Activated CD8-positive, alpha-beta memory T cell treated with anti-CD3 and anti-CD28 coated beads for 24 hours (primary cell): Measurements from ENCODE around the gene ESPN.
"Not testable (repeated sequence)": the region's sequence is repeated elsewhere in the genome, so short reads cannot be mapped to it uniquely, and the experiment has no call there.

Experiments used
- DNase-seq: peaks from one replicate; pipeline ENCODE4 v3.0.0-alpha.2; 2020

Gene ESPN

DNA sequence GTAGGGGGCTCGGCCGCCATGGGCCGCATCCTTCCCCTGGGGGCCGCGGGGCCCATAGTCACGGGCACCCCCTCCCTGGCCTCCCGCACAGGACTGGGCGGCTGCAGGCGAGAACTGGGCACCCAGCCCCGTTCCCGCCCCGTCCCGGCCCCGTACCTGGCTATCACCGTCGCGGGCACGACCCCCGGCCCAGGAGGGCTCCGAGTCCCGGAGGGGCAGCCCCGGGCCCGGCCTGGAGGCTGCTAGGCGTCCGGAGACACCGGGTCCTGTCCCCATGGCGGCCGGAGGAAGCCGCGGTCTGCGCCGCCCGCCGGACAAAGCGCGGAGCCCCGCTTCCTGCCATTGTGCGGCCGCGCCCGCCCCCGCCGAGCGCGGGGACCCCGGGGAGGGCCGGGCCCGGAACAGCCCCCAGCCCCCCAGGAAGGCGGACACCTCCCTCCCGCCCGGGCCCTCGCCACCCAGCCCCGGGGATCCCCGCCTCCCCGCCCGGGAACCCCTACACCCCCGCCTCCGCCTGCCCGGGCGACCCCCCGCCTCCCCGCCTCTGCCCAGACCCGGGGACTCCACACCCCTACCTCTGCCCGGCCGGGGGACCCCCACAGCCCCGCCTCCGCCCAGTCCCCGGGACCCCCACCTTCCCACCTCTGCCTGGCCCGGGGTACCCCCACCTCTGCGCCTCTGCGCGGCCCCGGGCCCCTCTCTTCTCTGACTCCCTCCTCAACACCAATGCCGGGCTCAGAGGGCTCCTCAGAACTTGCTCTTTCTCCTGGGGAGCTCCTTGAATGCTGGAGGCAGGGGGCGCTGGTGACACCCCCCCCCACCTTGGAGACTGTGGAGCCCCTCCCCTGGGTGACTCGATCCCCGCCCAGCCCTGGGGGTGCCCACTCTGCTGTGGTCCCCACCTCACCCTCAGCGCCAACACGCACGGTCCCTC is 60.9 kb downstream of the ESPN start:
- DNase-seq, result no peak

DNA sequence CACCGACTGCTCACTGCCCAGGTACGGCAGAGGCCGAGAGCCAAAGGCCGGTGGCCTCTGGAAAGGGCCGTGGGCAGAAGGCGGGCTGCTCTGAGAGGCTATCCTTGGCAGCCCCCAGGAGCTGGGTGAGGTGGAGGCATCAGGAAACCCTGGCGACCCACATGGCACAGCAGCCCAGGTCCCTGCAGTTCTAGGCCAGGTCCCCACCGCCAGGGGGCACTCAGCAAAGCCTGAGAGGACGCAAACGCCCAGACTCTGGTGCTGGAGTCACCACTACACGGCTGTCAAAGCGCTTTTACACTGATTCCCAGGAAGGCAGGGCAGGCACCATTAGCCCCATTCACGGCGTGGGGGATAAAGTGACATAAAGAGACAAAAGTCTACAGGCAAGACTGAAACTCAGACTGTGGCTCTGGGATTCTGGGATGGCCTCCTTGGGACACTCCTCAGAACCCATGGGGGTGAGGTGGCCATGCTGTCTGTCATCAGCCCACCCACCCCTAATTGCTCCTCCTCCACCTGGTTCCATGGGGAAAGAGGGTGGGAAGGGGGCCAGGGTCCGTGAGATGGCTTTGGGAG is 61.9 kb downstream of the ESPN start:
- peak; percentile 94 for DNase-seq

DNA sequence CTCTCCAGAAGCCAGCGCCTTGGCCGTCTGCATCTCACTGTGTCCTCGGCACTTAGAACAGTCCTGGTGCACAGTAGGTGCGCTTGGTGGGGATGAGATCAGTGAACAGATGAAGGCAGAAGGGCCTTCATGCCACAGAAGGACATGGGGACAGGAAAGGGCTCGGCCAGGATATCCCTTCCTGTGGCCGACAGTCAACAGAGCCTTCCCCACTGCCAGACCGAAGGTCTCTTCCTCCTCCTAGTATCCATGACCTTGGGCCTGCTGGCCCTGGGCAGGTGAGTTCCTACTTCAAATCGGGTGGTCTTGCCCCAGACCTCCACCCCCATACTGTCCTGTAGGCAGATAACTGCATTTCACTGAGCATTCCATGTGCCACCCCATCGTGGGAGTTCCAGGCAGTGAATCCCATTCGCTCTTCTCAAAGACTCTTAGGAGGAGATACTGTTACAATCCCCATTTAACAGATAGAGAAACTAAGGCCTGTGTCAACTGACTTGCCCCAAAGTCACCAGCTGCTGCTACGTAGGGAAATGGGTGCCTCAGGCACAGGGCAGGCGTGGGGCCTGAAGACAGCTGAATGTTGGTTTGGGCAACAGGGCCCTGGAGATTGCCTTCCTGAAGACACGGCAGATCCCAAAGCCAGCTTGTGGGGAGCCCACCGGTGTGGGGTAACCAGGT is 63.4 kb downstream of the ESPN start:
- DNase-seq, result no peak

DNA sequence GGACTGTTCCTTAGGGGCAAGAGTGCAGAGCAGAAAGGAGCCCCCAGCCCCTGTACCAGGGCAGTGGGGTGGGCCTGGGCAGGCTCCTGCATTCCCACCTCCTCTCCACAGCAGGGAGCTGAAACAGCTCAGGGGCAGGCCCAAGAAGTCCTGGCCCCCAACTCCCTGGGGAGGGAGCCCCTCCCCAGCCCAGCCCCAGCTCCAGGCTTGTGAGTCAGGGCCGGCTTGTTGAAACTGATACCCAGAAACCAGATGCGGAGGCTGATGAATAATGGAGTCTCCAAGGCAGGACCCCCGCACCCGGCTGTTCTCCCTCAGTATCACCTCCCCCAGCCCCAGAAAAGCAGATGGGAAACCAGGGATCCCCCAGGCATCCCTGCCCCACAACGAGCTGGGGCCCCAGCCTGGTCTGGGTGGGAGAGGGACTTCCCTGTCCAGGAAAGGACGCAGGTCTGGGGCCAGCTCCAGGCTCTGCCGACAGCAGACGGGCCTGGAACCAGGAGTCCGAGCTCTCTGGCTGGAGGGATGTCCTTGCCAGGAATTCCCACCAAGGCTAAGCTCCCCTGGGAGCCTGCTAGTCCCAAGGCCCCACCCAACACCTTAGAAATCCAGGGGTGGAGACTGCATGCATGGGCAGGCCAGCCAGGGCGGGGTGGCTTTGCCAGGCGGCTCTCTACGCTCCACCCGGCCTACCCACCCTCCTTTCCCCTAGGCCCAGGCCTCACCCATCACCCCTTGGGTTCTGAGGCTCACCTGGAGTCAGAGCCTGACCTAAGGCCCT is 64.2 kb downstream of the ESPN start:
- no peak for DNase-seq

DNA sequence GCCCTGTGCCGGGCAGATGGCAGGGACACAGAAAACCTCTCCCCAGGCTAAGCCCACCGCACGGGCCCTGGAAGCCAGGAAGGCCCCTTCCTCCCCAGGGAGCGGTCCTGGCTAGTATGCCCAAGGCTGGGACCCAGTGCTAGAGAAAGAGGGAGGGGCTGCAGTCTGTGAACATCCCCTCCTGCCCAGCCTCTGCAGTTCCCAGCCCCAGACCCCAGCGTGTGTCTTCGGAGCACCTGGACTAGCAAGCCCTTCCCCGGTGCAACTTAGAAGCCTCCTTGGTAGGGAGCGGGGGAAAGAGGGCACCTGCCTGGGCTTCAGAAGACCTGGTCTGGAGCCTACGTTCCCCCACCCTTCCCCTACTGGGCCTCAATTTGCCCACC is 64.8 kb downstream of the ESPN start:
- DNase-seq, result no peak

DNA sequence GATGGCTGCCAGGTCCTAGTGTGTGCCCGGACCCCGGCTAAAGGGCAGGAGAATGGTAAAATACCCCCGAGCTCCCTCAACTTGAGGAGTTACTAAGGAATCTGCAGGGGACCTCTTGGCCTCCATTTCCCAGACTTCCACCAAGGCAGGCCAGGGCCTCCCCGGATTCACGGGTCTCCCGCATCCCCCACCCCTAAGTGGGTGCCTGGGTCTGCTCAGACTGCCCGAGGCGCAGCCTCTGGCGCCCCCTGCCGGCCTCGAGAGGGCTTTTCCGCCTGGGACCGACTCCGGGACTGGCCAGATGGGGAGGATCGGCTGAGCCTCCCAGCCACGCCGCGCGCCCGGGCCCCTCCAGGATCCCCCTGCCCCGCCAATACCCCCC is 65.2 kb downstream of the ESPN start:
- peak; percentile 91 for DNase-seq

DNA sequence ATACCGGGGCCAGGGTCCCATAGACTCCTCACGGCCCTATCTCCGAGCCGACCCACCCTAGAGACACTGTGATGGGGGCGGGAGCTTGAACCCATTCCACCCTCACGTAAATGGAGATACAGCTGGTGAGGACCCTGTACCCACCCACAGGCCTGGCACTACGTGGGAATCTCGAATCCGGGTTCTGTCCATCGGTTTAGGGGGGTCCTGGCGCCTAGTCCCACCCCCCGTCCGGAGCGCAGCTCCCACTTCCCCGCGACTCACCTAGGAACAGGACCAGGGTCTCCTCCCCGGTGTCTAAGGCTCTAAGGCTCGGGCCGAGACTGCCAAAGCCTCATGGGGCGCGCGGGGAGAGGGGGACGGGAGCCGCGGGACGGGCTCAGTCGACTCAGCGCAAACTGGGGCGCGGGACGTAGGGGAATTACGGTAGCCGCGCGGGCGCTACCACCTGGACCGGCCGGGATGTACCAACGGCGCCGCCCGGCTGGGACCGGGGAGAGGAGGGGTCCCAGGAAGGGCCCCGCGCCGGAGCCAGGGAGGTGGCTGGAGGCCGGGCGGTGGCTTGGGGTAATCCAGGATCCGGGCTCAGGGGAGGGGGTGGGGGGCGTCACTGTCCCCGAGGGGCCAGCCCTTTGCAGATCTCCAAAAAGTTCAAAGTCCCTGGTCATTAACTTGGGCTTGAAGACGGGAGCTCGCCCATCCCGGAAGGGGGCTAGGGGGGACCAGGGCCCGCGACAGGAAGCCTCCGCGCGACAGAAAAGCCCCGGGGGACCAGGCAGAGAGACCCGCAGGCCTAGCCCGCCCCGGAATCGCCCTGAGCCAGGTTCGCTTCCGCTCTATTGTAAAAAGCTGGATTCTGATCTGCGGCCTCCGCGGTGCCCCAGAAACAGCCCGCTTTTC is 65.9 kb downstream of the ESPN start:
- DNase-seq, result peak; percentile 83

DNA sequence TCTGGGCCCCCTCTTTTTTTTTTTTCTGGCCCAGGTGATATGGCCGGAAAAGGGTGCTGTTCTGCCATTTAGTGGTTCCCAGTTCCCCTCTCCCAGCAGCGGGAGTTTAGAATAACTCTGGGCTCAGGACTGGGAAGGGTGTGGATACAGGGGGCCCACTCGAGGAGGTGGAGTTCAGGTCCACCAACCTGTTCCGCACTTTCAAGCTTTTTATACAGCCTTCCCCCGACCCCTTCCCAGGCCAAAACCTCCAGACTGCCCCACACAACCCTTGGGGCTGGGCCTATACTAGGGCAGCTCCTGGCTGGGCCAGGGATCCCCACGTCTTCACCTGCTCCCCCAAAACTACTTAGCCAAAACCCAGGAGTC is 66.5 kb downstream of the ESPN start:
- no peak for DNase-seq

DNA sequence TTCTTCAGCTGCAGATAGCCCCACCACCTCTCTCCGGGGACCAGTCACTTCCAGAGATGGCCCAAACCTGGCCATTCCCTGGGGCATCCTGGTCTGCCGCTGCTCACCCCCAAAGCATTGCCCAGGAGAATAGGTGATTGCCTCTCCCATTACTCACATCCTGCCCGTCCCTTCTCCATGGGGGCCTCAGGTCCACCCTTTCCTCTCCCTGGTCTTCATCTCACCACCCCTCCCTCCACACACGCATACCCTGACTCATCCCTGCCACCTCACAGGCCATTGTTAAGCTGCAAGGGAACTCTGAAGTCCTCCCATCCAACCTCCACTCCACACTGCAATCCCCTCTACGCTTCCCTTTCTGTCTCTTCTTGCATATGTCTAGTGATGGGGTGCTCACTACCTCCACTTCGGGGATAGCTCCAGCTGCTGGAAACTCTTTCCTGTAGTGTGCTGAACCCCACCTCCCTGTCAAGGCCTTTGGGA is 66.9 kb downstream of the ESPN start, which contains the start of gene PLEKHG5:
PLEKHG5 (minus strand) TSS at position 188 of the 483 bp plus-strand sequence. CDS start 14,096 bp downstream, outside the sequence.
- DNase-seq, result no peak

DNA sequence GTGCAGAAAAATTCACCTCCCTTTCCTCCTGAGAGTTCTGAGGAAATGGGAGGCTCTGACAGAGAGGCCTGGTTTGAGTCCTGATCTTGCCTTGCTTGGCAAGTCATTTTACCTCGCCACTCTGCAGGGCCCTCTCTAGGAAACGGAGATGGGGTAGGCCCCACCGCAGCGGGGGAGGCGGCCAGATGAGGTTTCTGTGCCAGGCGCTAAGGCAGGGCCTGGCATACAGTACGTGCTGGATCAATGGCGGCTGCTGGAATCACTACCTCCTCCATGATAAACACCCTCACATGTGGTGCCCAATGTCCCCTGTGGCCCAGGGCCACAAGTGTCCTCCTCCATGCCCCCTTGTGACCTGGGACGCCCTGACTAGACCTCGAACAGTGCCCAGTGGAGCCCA is 67.4 kb downstream of the ESPN start:
- DNase-seq, result no peak

DNA sequence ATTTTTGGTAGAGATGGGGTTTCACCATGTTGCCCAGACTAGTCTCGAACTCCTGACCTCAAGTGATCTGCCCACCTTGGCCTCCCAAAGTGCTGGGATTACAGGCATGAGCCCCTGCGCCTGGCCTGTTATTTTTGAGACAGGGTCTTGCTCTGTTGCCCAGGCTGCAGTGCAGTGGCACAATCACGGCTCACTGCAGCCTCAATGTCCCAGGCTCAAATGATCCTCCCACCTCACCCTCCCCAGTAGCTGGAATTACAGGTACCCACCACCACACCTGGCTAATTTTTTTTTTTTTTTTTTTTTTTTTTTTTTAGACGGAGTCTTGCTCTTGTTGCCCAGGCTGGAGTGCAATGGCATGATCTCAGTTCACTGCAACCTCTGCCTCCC is 69.3 kb downstream of the ESPN start:
- not testable (repeated sequence) for DNase-seq

DNA sequence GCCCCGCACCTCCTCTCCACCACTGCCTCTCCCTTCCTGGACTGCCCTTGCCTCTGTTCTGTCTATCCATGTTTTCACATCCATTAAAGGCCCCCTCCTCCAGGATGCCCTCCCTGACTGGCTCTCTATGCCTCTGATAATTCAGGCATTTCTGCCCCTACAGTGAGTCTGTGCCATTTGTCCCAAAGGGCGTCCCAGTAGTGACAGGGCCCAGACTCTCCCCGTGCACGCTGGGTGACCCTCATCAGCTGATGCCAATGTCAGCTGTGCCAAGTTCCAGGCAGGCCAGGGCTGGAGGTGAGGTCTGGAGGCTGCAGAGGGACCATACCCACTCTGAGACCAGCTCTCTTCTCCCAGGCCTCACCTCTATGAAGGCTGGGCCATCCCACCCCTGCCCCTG is 70.1 kb downstream of the ESPN start:
- DNase-seq, result no peak

DNA sequence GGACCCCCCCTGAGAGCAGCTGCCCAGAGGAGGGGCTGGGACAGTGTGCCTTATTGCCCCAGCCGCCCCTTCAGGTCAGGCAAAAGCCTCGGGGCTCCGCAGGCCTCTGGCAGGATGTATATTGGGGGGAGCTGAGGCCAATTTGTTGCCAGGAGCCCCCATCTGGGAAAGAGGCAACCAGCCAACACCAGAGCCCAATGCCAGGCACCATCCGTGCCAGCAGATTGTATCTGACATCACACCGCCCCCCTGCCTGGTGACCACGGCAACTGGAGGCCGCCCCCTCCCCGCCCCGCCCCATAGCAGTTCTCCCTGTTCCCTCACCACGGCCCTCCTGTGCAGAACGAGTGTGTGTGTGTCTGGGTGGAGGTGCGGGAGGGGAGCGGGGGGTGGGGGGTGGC is 70.5 kb downstream of the ESPN start:
- no peak for DNase-seq

DNA sequence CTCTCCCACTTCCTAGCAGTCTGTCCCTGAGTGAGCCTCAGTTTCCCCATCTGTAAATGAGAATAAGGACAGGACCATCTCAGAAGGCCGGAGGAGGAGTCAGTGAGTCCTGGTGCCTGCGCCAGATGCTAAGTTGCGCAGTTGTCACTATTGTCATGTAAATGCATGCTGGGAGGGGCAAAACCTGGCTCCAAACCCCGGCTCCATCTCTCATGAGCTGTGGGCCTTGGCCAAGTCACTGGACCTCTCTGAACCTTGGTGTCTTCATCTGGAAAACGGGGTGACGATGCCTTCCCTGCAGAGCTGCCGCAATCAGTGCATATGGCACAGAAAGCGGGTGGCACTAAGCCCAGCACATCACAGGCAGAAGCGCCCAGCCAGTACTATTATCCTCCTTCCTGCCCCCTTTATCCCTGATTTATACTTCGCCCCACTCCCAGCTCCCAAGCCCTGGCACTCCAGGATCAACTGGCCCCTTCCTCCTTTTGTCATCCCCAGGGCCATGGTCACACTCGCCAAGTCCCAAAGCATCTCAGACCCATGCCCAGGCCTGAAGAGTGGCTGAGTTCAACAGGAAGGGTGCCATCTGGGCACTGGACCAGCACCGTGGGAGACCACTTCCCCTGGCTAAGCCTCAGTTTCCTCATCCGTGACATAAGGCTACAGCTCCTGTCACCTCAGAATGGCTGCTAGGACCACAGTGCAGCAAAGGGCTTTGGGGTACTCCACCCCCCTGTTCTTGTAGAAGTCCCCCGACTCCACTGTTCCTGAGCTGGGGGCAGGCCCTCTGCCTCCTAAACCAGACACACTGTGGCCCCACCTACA is 71.2 kb downstream of the ESPN start:
- no peak for DNase-seq

DNA sequence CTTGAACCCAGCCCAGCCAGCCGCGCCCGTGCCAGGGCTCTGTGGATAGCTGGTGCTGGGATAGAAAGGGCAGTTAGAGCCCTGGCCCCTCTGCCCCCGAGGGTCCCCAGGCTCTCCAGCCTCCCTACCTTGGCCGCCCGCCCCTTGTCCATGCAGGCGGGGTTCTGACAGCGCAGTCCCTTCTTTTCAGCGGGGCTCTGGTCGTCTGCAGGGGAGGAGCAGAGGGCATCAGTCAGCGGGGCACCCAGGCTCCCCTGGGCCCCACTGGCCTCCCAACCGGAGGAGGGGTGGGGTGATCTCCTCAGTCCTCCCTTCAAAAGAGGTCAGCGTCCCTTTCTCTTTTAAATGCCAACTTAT is 71.8 kb downstream of the ESPN start:
- DNase-seq, result no peak

DNA sequence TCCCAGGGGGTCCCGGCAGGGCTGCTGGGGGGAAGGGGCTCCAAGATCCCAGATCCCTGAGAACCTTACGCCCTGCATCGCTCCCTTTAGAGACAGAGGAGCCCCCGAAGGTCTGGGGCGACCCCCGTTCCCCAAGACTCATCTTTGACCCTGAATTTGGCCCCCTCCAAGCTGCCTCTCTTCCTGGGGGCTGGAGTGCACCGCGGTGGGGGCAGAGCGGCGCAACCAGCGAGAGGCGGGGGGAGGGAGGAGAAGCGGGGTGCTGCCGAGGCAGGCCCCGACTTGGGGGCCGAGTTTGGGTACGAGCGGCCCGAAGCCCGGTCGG is 72.3 kb downstream of the ESPN start:
- no peak for DNase-seq

DNA sequence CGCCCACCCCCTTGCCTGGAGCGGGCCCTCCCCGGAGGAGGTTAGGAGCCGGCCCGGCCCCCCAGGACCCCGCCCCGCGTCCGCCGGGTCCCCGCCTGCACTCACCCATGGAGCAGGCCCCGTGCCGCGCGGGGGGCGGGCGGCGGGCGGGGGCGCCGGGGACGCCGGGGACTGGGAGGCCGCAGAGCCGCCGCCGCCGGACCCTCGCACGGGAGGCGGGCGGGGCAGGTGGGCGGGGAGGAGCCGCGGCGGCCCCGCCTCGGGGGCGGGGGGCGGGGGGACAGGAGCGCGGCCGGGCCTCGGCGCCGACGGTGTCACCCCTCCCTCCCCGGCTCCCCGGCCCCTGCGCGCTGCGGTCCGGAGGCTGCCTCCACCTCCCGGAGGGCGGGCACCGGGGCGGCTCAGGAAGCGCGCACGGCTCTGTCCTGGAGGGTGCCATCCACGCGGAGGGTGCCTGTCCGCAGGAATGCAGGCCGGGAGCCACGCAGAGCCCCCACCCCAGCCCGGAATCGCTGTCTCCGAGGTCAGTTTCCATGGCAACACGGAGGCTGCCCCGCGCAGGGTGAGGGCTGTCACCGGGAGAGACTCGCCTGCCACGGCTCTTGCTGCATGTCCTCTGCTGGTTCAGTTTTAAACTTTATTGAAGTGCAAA is 72.8 kb downstream of the ESPN start:
- peak; percentile 76 for DNase-seq

DNA sequence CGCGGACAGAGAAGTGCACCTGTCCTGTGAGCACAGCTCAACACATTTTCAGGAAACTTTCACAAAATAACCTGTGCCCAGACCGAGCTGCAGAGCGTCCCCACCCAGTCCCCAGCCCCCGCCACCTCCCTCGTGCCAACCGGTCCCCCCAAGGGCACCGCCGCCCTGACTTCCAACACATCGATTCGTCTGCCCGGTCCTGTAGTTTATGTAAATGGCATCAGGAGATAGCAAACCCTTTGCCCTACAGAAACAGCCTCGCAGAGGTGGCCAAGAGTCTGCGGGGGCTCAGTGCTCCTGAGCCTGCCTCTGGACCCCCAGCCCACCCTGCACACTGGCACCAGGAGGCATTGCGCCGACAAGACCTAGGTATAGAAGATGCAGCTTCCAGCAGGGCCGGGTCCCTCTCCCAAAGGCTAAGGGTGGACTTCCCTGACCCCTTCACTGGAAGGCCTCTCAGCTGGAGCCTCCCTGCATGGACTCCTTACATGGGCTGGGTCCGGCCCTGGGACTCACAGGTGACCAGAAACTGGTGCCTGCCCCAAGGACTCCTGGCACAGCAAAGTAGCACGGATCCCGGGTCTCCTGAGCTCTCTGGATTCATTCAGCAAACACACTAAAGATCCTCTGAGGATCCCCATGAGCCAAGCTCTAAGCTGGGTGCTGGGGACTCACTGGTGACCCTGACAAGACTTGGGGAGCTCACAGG is 73.4 kb downstream of the ESPN start:
- no peak for DNase-seq

DNA sequence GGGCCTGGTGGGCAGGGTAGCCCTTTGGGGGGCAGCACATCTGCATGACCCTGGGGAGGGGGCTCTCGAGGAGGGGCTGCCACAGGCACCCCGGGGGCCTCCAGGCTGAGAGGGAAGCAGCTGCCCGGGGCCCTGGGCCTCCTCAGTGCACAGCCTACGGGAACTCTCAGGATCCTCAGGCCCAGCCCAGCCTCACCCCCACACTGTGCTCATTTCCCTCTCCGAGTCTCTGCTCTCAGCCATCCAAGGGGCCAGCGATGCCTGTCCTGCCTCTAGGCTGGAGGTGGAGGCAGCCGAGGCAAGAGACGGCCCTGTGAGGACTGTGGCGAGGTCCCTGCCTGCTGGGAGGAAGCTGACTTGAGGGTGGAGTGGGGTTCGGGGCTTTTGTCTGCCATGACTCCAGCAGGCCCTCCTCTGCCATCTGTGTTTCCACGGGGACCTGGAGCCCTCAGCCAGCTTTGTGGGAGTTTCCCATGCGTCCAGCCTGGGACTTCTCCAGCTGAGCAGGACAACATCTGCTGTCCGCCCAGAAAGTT is 74.1 kb downstream of the ESPN start:
- no peak for DNase-seq

DNA sequence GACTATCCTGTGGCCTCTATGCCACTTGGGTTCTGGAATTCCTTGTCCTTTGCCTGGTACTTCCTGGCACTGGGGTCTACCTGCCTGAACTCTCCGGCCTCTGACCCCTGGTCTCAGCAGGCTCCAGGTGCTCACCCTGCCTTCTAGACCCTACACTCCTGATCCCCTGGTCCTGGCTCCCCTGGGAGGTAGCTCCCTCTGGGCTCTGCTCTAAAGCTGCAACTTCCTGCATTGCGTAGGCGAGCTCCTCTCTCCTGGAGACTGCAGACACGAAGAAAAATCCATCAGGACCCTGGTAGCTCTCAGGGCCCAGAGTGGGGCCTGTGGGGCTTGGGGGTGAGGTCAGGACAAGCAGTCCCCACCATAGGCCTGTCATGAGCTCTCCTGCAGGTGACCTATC is 74.7 kb downstream of the ESPN start:
- DNase-seq, result no peak
